Stimulated activated CD4-positive, alpha-beta T cell treated with anti-CD3 and anti-CD28 coated beads, Interleukin-2, amount 100 ng/mL, for 24 hours (primary cell): ENCODE results near the gene MYOM3.

Experiments
- DNase-seq, 2 donors: peaks; one replicate each; pipeline ENCODE4 v3.0.0-alpha.2; 2020

Gene MYOM3

GRCh38 chr1:24111996-24112779 is at the start of gene MYOM3:
TSS of gene MYOM3 (minus strand) at chr1:24112135. CDS start at chr1:24108636, 3,499 bp downstream.
- peak; percentile 43 to 58 for DNase-seq

GRCh38 chr1:24161270-24161669 is 49.3 kb upstream of the MYOM3 start:
- no peak for DNase-seq

- DNase-seq = no peak
Measured at GRCh38 chr1:24159366-24159765, 47.4 kb upstream of the MYOM3 start.

GRCh38 chr1:24157918-24158481 is 46.1 kb upstream of the MYOM3 start:
- no peak for DNase-seq

GRCh38 chr1:24156542-24157260 is 44.8 kb upstream of the MYOM3 start:
- DNase-seq = no peak

GRCh38 chr1:24155011-24155782 is 43.3 kb upstream of the MYOM3 start:
- peak in 1 of 2 donors; percentile 21 for DNase-seq

- no peak for DNase-seq
Measured at GRCh38 chr1:24154215-24154614, 42.3 kb upstream of the MYOM3 start.

GRCh38 chr1:24152631-24153494 is 40.9 kb upstream of the MYOM3 start:
- DNase-seq = no peak

GRCh38 chr1:24151175-24151533 is 39.2 kb upstream of the MYOM3 start:
- DNase-seq = peak in 1 of 2 donors; percentile 9

GRCh38 chr1:24150234-24151174 is 38.6 kb upstream of the MYOM3 start:
- peak; percentile 94 to 96 for DNase-seq

- DNase-seq = peak; percentile 61 to 65
Measured at GRCh38 chr1:24149866-24150233, 37.9 kb upstream of the MYOM3 start.

- DNase-seq = no peak
Measured at GRCh38 chr1:24147816-24148215, 35.9 kb upstream of the MYOM3 start.

- DNase-seq = no peak
Measured at GRCh38 chr1:24147194-24147593, 35.3 kb upstream of the MYOM3 start.

- DNase-seq = no peak
Measured at GRCh38 chr1:24142546-24143534, 30.9 kb upstream of the MYOM3 start, which contains the start of gene IL22RA1. TSS of gene IL22RA1 (minus strand) at chr1:24143140. CDS start at chr1:24143082, 58 bp downstream.

- DNase-seq = no peak
Measured at GRCh38 chr1:24141311-24141997, 29.5 kb upstream of the MYOM3 start.

- no peak for DNase-seq
Measured at GRCh38 chr1:24140741-24141181, 28.8 kb upstream of the MYOM3 start.

GRCh38 chr1:24139841-24140425 is 28.0 kb upstream of the MYOM3 start:
- DNase-seq = no peak

- no peak for DNase-seq
Measured at GRCh38 chr1:24139222-24139489, 27.2 kb upstream of the MYOM3 start.
